Stimulated activated CD8-positive, alpha-beta memory T cell treated with anti-CD3 and anti-CD28 coated beads, Interleukin-4, amount 100 ng/mL, for 24 hours (primary cell): ENCODE results near the gene DDX41.

Experiments used
- DNase-seq: peaks from one replicate; pipeline ENCODE4 v3.0.0-alpha.2; 2020; ENCODE audit warnings: low read depth

DDX41 gene

DNA sequence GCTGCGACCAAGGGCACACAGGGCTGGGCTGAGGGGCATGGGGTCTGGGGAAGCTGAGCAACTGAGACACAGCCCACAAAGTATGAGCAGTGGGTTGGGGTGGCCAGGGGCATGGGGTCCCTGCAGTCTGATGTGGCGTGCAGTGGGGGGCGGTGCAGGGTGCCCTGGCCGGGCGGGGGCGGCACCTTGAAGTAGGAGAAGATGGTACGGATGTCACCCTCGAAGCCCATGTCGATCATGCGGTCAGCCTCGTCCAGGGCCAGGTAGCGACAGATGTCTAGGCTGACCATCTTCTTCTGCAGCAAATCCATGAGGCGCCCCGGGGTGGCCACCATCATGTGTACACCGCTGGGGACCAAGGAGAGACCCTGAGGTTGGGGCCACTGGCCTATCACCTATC lies 3.3 kb downstream of the DDX41 start:
- DNase-seq = no peak

DNA sequence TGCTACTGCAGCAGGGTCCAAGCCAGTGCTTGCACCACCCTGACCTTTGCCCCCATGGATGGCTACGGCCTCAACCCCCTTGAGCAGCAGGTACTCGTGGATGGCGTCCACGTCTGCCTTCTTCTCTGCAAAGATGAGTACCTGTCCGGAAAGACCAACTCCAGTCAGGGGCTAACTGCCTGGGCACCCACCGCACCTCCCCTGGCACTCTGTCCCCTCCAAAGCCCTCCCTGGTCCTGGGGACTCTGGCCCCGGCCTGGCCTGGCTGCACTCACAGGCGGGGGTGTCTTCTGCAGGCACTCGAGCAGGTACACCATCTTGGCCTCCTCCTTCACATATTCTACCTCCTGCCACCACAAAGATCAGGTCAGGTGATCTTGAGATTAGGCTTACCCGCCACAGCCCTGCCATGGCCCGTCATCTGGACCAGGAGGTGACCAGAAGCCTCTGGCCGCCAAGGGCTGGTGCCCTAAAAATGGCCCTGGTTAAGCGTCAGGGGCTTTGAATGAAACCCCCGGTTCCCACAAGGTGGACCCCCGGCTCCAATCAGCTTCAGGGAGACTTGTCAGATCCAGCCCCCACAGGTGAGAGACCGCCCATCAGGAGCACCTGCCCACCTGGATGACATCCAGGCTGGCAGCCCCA lies 3.9 kb downstream of the DDX41 start:
- no peak for DNase-seq

DNA sequence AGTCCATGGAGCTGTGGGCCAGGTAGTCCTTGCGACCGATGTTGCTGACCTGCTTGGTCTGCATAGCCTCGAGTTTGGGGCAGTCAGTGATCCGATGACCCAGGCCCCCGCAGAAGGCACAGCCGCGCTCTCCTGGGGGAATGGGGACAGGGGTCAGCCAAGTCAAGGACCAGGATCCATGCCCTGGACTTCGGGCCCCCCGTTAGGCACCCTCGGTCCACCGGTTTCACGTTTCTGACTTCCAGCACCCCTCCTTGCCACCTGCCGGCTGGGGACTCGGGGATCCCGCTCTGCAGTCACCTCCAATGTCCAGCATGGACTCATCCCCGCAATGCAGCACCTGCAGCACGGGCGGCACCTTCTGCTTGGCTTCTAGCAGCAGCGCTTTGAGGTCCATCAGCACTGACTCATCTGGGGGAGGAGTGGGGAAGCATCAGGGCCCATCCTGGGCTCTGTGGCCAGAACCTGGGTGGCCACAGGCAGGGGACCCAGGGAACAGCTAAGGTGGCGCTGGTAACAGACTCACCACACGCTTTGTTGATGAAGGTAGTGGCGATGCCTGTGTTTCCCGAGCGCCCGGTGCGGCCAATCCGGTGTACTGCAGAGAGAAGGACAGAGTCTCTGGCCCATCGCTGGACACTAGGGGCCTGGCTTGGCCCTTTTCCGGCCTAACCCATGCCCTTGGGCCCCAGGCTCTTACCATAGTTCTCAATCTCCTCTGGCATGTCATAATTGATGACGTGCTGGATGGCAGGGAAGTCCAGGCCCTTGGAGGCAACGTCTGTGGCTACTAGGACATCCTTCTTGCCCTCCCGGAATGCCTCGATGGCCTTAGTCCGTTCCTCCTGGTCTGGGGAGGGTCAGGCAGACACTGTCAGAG lies 4.7 kb downstream of the DDX41 start:
- no peak for DNase-seq

DNA sequence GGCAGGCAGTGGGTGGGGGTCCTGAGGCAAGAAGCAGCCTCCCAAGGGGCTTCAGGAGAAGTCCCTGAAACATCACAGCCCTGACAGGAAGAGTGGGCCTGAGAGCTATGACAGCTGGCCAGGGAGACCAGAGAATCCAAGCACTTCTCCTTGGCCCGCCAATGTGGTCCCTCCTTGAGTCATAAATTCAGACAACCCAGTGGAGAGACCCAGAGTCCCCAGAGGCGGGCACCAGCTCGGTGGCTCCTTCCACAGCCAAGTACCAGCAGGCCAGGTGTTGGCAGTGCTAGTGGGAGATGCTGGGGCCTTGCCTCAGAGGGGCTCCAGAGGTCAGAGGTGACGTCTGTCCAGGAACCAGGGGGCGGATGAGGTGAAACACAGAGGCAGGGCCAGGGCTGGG lies 5.6 kb downstream of the DDX41 start:
- DNase-seq = no peak

DNA sequence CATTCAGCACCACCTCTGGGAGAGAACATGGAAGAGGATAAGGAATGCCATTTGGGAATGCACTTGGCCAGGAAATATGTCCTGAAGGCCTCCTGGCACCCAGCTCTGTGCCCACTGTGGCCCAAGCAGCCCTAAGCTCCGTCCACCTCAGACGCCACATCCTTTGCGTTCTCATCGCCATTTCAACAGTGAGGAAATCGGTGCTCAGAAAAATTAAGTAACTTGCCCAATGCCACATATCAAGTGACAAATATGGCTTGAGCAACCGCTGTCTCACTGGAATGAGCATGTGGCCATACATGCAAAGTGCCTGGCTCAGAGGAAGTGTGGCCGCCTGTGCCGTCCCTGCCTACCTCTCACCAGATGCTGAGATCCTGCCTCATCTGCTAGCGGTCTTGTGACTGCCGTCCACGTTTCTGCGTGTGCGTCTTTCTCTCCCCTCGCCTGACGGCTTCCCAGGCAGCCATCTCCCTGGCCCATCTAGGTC lies 6.2 kb downstream of the DDX41 start:
- DNase-seq = no peak

DNA sequence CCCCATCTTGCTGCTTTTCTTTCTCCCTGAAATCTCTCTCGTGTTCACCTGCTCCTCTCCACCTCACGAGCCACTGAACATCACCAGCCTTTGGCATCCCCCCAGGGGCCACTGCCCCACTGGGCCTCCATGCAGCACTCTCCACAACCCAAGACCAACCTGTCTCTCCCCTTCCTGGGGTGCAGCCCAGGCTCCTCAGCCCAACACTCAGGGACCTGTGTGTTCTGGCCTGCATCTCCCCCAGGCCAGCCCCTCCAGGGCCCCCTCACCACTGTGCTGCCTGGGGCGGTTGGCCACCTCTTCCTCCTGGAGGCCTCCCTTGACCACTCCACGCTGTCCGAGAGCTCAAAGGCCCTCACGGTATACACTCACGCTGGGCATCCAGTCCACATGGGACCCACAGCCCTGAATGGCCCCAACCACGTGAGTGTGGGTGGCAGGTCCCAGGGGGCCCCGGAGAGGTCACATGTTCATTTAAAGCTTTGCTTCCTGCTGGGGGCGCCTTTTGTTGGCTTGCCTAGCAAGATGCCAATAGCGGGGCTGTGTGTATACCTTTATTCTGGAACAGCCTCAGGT lies 6.7 kb downstream of the DDX41 start:
- DNase-seq = no peak

DNA sequence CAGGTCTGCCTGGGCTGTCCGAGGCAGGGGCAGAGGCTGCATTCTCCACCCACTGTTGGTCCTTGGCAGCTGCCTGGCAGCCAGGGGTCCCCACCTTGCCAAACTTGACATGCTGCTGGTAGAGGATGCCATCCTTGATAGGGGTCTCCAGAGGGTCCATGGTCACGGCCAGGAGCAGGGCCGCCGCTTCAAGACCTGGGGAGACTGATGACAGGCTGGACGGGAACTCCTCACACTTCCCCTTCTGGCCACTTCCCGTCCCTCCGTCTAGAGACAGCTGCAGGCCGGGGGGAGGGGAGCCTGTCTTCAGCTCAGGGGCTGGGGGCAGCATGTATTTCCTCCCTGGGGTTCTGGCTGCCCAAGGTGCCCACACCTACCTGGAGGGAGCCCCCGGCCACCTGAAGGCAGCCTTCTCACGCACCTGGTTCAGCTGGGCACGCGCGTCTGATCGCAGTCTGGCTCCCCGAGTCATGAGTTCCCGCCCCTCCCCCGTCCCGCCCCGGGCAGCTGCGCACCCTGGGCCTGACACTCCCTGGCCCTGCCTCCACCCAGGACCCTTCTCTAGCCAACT lies 7.3 kb downstream of the DDX41 start, which contains the start of gene DOK3:
TSS of gene DOK3 (minus strand) at position 446 of the 571 bp plus-strand sequence. CDS start at position 160, 286 bp downstream.
- DNase-seq = no peak

DNA sequence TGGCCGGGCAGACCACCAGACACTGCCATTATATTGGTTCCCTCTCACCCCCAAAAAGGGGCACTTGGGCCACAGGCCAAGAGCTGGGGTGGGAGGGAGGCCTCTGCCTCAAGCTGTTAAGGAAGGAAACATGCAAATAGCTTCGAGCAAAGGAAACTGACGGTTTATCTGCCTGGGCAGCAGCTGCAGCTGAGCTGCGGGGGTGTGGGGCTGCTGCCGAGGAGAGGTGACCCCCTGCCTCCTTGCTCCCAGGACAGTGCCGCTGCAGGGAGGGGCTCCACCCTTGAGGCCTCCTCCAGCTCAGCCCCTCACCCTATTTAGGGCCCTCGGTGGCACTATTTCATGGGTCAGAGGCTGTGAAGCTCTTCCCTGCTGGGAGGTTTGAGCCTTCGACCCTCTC lies 7.9 kb downstream of the DDX41 start:
- DNase-seq = no peak

DNA sequence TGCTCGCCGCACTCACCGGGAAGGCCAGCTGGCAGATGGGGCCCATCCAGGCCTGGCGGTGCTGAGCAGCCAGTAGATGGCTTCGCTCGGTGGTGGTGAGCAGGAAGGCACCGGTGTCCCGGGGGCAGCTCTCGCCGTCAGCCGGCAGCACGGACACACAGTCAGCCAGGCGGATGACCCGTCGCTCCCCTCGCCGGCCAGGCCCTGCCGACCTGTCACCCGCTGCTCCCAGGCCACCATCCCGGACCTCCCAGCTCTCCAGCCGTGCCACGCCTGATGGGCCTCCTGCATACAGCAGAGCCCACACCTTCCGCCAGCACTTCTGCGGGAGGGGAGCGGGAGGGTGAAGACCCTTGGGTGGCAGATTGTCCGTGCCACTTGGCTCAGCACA lies 8.5 kb downstream of the DDX41 start:
- no peak for DNase-seq

DNA sequence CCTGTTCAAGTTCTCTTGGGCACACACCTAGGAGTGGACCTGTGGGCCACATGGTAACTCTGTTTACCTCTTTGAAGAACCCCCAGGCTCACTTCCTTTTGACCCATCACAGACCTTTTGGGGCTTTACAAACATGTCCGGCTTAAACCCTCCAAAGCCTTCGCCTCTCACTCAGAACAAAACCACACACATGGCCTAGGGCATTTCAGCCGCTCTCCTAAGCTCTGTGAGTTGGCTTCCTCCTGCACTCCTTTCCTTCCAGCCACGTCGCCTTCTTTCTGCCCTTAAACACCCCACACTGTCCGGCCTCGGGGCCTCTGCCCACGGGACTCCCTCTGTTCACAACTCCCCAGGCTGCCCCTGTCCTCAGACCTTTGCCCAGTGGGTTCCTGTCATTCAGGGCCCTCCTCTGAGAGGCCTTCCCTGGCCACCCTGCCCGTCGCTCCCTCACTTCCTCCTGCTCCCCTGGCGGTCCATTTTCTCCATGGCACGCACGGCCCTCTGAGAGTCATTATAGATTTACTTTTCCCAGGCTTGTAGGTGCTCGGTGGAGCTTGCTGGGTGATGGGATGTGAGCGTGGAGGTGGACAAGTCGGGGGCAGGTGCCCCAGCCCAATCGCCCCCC lies 9.1 kb downstream of the DDX41 start:
- no peak for DNase-seq

DNA sequence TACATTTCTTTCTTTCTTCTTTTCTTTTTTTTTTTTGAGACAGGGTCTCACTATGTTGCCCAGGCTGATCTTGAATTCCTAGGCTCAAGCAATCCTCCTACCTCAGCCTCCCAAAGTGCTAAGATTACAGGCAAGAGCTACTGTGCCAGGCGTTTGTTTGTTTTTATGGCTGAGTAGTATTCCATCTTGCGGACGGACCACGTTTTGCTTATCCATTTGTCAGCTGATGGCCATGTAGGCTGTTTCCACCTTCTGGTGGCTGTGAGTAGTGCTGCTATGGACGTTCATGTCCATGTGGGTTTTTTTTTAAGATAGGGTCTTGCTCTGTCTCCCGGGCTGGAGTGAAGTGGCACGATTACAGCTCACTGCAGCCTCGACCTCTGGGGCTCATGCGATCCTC lies 9.6 kb downstream of the DDX41 start:
- no peak for DNase-seq

DNA sequence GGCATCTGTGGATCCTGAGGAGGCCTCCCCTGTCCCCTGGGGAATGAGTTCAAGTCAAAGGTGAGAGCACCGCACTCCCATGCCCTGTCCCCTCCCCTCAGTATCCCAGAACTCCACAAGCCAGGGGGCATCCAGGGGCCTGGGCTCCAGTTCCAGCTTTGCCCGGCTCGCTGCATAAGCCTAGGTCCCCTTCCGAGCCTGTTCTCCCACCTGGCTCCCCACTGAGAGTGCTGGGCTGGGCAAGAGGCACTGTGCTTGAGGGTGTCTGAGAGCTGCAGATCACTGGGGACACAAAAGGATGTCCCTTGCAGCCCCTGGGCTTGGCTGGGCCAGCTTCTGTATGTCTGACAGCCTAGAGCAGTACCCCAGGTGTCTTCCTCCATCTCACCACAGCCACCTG lies 11.7 kb downstream of the DDX41 start:
- DNase-seq = no peak

DNA sequence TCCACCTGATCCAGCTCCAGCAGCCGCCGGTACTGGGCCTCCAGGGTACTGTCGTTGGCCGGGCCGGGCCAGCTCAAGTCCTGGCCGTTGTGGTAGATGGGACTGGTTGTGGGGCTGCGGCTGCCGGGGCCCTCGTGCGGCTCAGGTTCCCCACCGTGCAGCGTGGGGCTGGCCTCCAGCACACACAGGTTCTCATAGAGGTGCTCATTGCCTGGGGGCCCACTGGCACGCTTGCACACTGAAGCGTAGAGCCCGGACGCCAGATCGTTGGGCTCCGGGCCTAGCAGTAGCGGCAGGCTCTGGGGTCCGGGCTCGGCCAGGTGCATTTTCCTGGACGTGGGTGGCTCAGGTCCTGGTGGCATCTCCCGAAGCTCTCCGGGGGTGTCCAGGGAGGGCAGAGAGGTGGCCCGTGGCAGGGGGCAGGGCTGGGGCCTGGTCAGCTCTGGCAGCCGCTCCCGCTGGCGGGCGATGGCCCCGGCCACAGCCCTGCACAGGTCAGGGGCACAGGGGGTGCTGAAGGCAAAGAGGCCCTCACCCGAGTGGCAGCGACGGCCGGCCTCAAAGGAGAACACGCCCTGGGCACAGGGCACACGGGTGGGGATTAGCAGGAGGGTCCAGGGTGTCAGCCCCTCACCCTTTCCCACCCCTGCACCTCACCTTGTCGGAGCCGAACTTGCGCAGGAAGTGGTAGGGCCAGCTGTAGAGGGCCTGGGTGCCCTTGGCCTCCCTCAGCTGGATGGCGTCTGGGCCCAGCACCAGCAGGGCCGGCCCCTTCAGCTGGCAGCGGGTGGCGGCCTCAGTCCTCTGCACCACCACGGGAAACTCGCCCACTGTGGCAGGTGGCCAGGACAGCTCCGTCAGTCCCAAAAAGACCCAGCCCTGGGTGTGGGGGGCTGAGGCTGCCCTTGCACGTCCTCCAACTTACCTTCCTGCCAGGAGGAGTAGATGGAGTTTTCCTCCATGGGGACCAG lies 12.4 kb downstream of the DDX41 start:
- DNase-seq = no peak

DNA sequence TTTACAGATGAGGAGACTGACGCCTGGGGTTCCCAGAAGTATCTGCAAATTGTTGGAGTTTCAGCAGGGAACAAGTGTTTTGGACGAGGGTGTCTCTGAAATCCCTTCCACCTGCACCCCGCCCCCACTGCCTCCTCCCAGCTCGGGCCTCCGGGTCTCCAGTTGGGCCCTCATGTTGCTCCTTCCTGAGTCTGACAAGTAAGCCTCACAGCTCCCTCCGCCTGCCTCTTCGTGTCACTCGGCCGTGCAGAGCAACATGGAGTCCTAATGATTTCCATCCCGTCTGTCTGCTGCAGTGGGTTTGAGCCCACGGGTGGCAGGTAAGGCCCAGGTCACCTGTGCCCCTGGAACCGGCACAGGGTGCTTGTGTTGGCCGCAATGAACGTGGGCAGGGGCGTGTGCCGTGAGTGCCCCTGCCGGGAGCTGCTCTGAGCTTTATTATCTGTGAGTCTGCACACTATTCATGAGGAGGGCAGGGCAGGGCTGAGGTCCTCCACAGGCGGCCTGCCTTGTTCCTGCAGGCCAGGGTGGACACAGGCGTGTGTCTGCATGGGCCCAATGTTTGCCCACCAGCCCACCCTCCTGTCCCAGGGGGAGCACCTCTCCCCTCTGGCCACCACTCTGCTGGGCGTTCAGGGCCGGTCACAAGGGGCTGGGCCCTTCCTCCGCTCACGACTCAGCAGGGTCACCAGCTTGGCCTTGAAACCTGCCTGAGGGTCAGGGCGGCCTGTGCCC lies 13.2 kb downstream of the DDX41 start:
- no peak for DNase-seq

DNA sequence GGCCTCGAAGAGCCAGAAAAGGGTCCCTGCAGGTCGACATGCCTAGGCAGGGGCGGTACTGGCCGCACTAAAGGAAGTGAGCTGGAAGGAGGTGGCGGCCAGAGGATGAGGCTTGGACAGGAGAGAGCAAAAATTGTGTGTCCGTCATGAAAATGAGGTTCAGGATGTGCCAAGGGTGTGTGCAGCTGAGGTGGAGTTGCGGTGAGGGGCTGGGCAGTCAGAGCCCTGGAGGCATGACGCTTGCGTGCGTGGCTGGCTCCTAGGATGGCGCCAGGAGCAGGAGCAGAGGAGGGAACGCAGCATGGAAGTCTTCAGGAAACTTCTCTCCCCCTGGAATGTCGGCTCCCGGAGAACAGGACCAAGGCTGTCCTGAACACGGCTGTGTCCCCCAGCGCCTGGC lies 13.9 kb downstream of the DDX41 start:
- DNase-seq = no peak

DNA sequence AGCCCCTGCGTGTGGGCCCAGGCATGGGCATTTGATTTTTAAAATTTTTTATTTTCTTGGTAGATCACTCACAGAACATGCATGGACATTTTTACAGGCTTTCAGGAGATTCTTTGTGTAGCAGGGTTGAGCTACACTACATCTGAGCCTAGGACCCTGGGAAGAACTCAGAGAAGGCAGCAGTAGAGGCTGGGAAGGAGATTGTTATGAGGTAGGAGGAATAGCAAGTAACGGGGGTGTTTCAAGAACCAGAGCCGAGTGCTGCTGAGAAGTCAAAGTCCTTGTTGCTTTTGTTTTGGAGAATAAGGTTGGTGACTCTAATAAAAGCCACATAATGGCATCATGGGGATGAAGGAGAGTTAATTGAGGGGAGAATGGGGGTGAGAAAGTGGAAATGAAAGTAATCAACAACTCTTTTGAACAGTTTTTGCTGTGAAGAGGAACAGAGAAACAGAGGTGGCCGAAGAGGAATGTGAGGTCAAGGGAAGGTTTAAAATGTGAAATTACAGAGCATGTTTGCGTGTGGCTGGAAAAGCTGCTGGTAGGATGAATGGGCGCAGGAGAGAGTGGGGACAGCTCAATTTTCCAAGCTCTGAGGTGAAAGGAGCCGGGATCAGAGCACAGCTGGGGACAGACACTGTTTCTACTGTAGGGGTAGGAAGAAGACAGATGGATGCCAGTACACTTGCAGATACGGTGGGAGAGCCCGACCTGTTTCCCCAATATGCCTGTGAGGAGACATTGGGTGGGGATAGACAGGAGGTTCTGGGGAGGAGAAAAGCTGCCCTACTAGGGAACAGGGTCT lies 14.7 kb downstream of the DDX41 start:
- DNase-seq = no peak

DNA sequence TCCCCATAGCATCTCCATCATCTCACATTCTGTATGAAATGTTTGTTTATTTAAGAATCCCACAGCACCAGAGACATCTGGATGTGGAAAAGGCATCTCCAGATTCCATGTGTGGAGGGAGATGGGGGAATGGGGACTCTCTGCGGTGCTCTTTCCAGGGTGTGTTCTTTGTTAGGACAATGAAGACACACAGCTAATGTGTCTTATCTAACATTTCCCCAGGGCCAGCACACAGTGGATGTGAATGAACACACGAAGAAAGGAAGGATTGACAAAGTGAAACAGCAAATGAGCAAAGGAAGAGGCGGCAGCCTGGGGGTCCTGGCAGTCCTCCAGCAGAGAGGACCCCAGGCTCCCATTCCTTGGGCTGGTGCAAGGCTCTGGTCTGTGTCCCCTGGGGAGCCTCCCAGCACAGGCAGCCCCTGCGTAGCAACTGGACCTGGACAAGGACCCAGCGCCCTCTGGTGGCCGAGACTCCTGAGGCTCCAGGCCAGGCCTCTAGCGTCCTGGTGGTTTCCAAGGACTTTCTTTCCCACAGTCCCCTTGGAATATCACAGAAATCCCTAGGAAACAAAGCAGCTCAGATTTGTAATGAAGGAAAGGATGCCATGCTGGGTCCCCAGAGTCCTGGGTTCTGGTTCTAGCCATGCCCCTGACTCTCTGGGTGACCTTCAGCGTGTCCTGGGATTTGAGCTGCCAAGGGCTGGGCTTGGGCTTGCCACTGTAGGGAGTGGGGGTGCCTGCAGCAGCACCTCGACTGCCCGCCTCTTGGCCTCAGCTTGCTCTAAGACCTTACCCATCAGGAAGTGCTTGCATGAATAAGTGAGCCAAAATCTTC lies 15.9 kb downstream of the DDX41 start:
- peak; percentile 79 for DNase-seq

DNA sequence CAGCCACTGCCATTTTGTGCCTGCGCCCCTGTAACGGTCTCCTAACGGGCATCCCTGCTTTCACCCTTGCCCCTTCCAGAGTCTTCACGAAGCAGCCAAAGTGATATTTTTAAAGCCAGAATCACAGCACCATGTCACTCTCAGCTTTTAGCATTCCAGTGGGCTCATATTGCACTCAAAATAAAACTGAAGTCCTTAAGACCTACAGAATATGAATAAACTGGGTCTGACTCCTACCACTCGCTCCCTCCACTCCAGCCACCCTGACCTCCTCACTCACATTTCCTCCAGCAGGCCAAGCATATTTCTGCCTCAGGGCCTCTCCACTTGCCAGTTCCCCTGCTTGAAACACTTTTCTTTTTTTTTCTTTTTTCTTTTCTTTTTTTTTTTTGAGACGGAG lies 16.9 kb downstream of the DDX41 start:
- no peak for DNase-seq
